NK-92 treated with Interleukin-12 subunit alpha and Interleukin-12 subunit beta, amount 100 ng/mL, for 24 hours (cell line): ENCODE data around the gene MCOLN1.

Experiments used
- DNase-seq: peaks from one replicate; lab custom pipeline; 2025; lab: John Stamatoyannopoulos, UW

Gene MCOLN1

GRCh38 chr19:7502552-7502951 lies 19.9 kb upstream of the MCOLN1 start:
- no peak for DNase-seq

- DNase-seq = no peak
These were observed 17.7 kb upstream of the MCOLN1 start for GRCh38 chr19:7504684-7505083.

GRCh38 chr19:7505288-7505681 lies 17.1 kb upstream of the MCOLN1 start:
- no peak for DNase-seq

GRCh38 chr19:7505682-7506384 lies 16.6 kb upstream of the MCOLN1 start:
- no peak for DNase-seq

- DNase-seq = no peak
These were observed 15.8 kb upstream of the MCOLN1 start for GRCh38 chr19:7506385-7507328.

- DNase-seq = no peak
These were observed 14.5 kb upstream of the MCOLN1 start for GRCh38 chr19:7507884-7508283.

- no peak for DNase-seq
These were observed 12.8 kb upstream of the MCOLN1 start for GRCh38 chr19:7509625-7510024.

- no peak for DNase-seq
These were observed 10.0 kb upstream of the MCOLN1 start for GRCh38 chr19:7512400-7512851.

GRCh38 chr19:7513809-7514642 lies 8.4 kb upstream of the MCOLN1 start:
- DNase-seq = no peak

GRCh38 chr19:7515110-7515644 lies 7.2 kb upstream of the MCOLN1 start:
- no peak for DNase-seq

GRCh38 chr19:7515645-7516151 lies 6.7 kb upstream of the MCOLN1 start, which contains the start of gene ZNF358:
Gene ZNF358 (plus strand): TSS chr19:7516103. CDS start chr19:7519243, 3,140 bp downstream.
- DNase-seq = no peak

GRCh38 chr19:7516333-7516732 lies 6.1 kb upstream of the MCOLN1 start:
- no peak for DNase-seq

GRCh38 chr19:7516878-7517277 lies 5.5 kb upstream of the MCOLN1 start:
- DNase-seq = no peak

- no peak for DNase-seq
These were observed 2.9 kb upstream of the MCOLN1 start for GRCh38 chr19:7519361-7520130.

- DNase-seq = no peak
These were observed 2.0 kb upstream of the MCOLN1 start for GRCh38 chr19:7520131-7521051.

- DNase-seq = no peak
These were observed 813 bp upstream of the MCOLN1 start for GRCh38 chr19:7521551-7522071.

GRCh38 chr19:7522923-7523667 lies 671 bp downstream of the MCOLN1 start:
- DNase-seq = no peak

GRCh38 chr19:7524523-7524922 lies 2.1 kb downstream of the MCOLN1 start:
- no peak for DNase-seq
